Thymus (tissue), 11 donors: Measurements from ENCODE around the gene DVL1. TPM values are rescaled to one million over a fixed set of nuclear protein-coding genes. Genes with fewer than 3 reads are reported as not detected.

Experiments
- DNase-seq, 9 donors: peaks; one replicate each; pipeline ENCODE4 v3.0.0-alpha.2; 2013; ENCODE audit warnings: low spot score in 9 of 9, low read depth in 6 of 9, missing footprints in 1 of 9
- H3K27ac ChIP-seq, 2 donors: one replicate each; pipeline ENCODE4 v1.5.1; 2013; ENCODE audit warnings: control low read depth in 1 of 2, low read depth in 1 of 2, low read length in 1 of 2, mild to moderate bottlenecking in 1 of 2, moderate library complexity in 1 of 2
- H3K27me3 ChIP-seq, 2 donors: one replicate each; pipeline ENCODE4 v1.5.1; 2013; ENCODE audit warnings: low read length in 1 of 2; ENCODE audit not compliant: control insufficient read depth in 2 of 2, insufficient read depth in 1 of 2
- H3K36me3 ChIP-seq, 2 donors: one replicate each; pipeline ENCODE4 v1.5.1; 2013; ENCODE audit warnings: low read length in 1 of 2, mild to moderate bottlenecking in 1 of 2, moderate library complexity in 1 of 2; ENCODE audit not compliant: control insufficient read depth in 2 of 2, insufficient read depth in 2 of 2
- H3K4me1 ChIP-seq, 2 donors: one replicate each; pipeline ENCODE4 v1.5.1; 2013; ENCODE audit warnings: low read length in 2 of 2; ENCODE audit not compliant: control insufficient read depth in 2 of 2, insufficient read depth in 2 of 2
- H3K4me3 ChIP-seq, 2 donors: one replicate each; pipeline ENCODE4 v1.5.1; 2013; ENCODE audit warnings: low read length in 2 of 2, control low read depth in 1 of 2, mild to moderate bottlenecking in 1 of 2
- H3K9me3 ChIP-seq, 2 donors: one replicate each; pipeline ENCODE4 v1.5.1; 2013; ENCODE audit warnings: low read length in 1 of 2, mild to moderate bottlenecking in 1 of 2; ENCODE audit not compliant: control insufficient read depth in 2 of 2, insufficient read depth in 1 of 2
- WGBS: extraction: QIAGEN DNeasy Blood & Tissue Kit; methylation state at CpG from one replicate; pipeline ENCODE4 v1.1.7; 2013; 5-methylcytosine and 5-hydroxymethylcytosine counted together
- polyA plus RNA-seq: library from polyadenylated mRNA; stranded (reverse); fragments of 200-250 nt; gene quantifications from one replicate; pipeline ENCODE4 v1.2.3, GENCODE V29; 2013
- total RNA-seq: library from RNA; stranded (reverse); fragments of 120-200 nt; gene quantifications from one replicate; pipeline ENCODE4 v1.2.4, GENCODE V29; 2013
- donor health status: healthy.

The DVL1 gene
- total and polyA plus RNA-seq, 2 donors, result 19.6 to 40.9 TPM

- WGBS, result 99% methylated on average over 15 of the region's 15 CpGs
- peaks cover 4% of the 10 kb centered on the region in 2 donors for H3K4me1 ChIP-seq
- H3K36me3 ChIP-seq, result peaks cover 67% of the 10 kb centered on the region in 2 donors
Measured at GRCh38 chr1:1314237-1314586, 35.0 kb downstream of the DVL1 start.

GRCh38 chr1:1313500-1314236 lies 35.5 kb downstream of the DVL1 start:
- DNase-seq, result no peak
- WGBS, result 98% methylated on average over 37 of the region's 37 CpGs

More at GRCh38 chr1:1314237-1314586, 35.0 kb downstream of the DVL1 start:
- no peak overlapping the region for H3K27ac ChIP-seq
- peaks cover 0 to 2% of the 10 kb centered on the region in 2 donors for H3K27me3 ChIP-seq
- DNase-seq, result no peak
- no peak overlapping the region for H3K4me3 ChIP-seq
- H3K9me3 ChIP-seq, result no peaks in the 10 kb centered on the region

GRCh38 chr1:1312450-1313314 lies 36.5 kb downstream of the DVL1 start:
- H3K4me1 ChIP-seq, result peaks cover 6 to 9% of the 10 kb centered on the region in 2 donors
- peaks cover 0 to 4% of the 10 kb centered on the region in 2 donors for H3K27me3 ChIP-seq
- H3K36me3 ChIP-seq, result peaks cover 56 to 59% of the 10 kb centered on the region in 2 donors
- WGBS, result 98% methylated on average over 49 of the region's 49 CpGs
- H3K4me3 ChIP-seq, result no peak overlapping the region
- no peak overlapping the region for H3K27ac ChIP-seq
- no peaks in the 10 kb centered on the region for H3K9me3 ChIP-seq
- DNase-seq, result no peak

More at GRCh38 chr1:1313500-1314236, 35.5 kb downstream of the DVL1 start:
- Histone ChIP-seq H3K4me1 (peaks cover 6 to 9% of the 10 kb centered on the region in 2 donors), H3K27ac (no peak overlapping the region), H3K27me3 (peaks cover 0 to 4% of the 10 kb centered on the region in 2 donors), H3K9me3 (no peaks in the 10 kb centered on the region), H3K36me3 (peaks cover 62% of the 10 kb centered on the region in 2 donors), H3K4me3 (no peak overlapping the region)

GRCh38 chr1:1311107-1312104 lies 37.8 kb downstream of the DVL1 start:
- Histone ChIP-seq H3K4me3 (no peak overlapping the region), H3K36me3 (peaks cover 49 to 54% of the 10 kb centered on the region in 2 donors), H3K9me3 (no peaks in the 10 kb centered on the region), H3K4me1 (peaks cover 9 to 15% of the 10 kb centered on the region in 2 donors), H3K27me3 (peaks cover 0 to 4% of the 10 kb centered on the region in 2 donors), H3K27ac (no peak overlapping the region)
- WGBS, result 98% methylated on average over 22 of the region's 22 CpGs
- no peak for DNase-seq

GRCh38 chr1:1310476-1311053 lies 38.7 kb downstream of the DVL1 start:
- Histone ChIP-seq H3K9me3 (peaks cover 0 to under 1% of the 10 kb centered on the region in 2 donors), H3K4me3 (no peak overlapping the region), H3K36me3 (peaks cover 49 to 54% of the 10 kb centered on the region in 2 donors), H3K4me1 (peaks cover 14 to 23% of the 10 kb centered on the region in 2 donors), H3K27me3 (peaks cover 0 to 4% of the 10 kb centered on the region in 2 donors), H3K27ac (no peak overlapping the region)
- 96% methylated on average over 21 of the region's 21 CpGs for WGBS
- DNase-seq, result no peak

- WGBS, result 97% methylated on average over 3 of the region's 3 CpGs
- DNase-seq, result no peak
- H3K4me1 ChIP-seq, result peaks cover 18 to 29% of the 10 kb centered on the region in 2 donors
- no peak overlapping the region for H3K27ac ChIP-seq
- peaks cover 0 to 3% of the 10 kb centered on the region in 2 donors for H3K9me3 ChIP-seq
- peaks cover 45 to 50% of the 10 kb centered on the region in 2 donors for H3K36me3 ChIP-seq
- no peak overlapping the region for H3K4me3 ChIP-seq
- H3K27me3 ChIP-seq, result peaks cover 0 to 4% of the 10 kb centered on the region in 2 donors
Measured at GRCh38 chr1:1310109-1310385, 39.2 kb downstream of the DVL1 start.

DNA sequence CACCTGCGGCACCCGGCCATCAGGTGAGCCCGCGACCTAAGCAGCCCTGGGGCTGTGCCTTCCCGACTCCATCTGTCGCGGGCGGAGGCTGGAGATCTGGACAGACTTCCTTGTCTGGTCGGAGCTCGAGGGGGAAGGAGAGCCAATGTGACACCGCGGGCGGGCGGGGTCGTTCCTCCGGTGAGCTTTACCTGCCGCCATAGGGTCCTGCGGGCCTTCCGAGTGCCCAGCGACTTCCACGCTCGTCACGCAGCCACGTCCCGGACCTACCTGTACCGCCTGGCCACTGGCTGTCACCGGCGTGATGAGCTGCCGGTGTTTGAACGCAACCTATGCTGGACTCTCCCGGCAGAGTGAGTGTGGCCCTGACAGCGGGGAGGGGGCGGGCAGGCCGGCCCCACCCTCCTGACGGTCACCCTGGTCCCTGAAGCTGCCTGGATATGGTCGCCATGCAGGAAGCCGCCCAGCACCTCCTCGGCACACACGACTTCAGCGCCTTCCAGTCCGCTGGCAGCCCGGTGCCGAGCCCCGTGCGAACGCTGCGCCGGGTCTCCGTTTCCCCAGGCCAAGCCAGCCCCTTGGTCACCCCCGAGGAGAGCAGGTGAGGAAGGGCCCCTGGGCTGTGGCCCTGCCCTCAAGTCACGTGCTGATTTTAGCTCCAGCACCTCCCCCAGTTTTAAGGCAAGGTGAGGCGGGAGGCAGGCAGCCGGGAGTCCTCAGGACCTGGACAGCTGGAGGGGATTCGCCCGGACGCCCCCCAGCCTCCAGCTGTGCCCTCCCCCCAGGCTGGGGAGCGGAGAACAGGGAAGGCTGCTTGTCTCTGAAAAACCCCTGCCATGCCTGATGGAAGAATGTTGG lies 39.7 kb downstream of the DVL1 start:
- H3K27ac ChIP-seq, result no peak overlapping the region
- H3K9me3 ChIP-seq, result peaks cover 0 to 3% of the 10 kb centered on the region in 2 donors
- DNase-seq, result peak in 1 of 9 donors; percentile 20
- peaks cover 39 to 44% of the 10 kb centered on the region in 2 donors for H3K36me3 ChIP-seq
- peaks cover 24 to 34% of the 10 kb centered on the region in 2 donors for H3K4me1 ChIP-seq
- H3K27me3 ChIP-seq, result peaks cover 0 to 4% of the 10 kb centered on the region in 2 donors
- H3K4me3 ChIP-seq, result peak overlapping the region; percentile 50 to 82
- WGBS, result 66% methylated on average over 57 of the region's 57 CpGs
